CD4-positive, CD25-positive, alpha-beta regulatory T cell (primary cell): ENCODE data around the gene RASGRP3. TPM values are rescaled to one million over a fixed set of nuclear protein-coding genes. Genes with fewer than 3 reads are reported as not detected.

ENCODE experiments used
- ATAC-seq, 2 donors: fragments of 150-1000 bp; cut with Tn5 transposase; one replicate each; pipeline ENCODE4 v1.10.0; 2021; ENCODE audit warnings: low read depth in 2 of 2, moderate number of reproducible peaks in 2 of 2, moderate library complexity in 1 of 2
- DNase-seq, 3 donors: peaks; one replicate each; pipeline versions ENCODE4 v3.0.0 to v3.0.0-alpha.2; 2012 to 2022; ENCODE audit warnings: mixed read lengths in 1 of 3
- H3K27ac ChIP-seq: one replicate; pipeline ENCODE4 v1.7.0; 2013; ENCODE audit warnings: mild to moderate bottlenecking, low read length; ENCODE audit not compliant: insufficient read depth, poor library complexity, severe bottlenecking
- H3K27me3 ChIP-seq: one replicate; pipeline ENCODE4 v1.7.0; 2013; ENCODE audit warnings: low read length; ENCODE audit not compliant: control insufficient read depth, insufficient read depth
- H3K36me3 ChIP-seq: one replicate; pipeline ENCODE4 v1.7.0; 2013; ENCODE audit warnings: mild to moderate bottlenecking, low read length, moderate library complexity; ENCODE audit not compliant: control insufficient read depth, insufficient read depth
- H3K4me1 ChIP-seq: 2 replicates; pipeline ENCODE4 v1.7.0; 2013; ENCODE audit warnings: mild to moderate bottlenecking, low read length; ENCODE audit not compliant: insufficient read depth, control insufficient read depth, poor library complexity, severe bottlenecking
- H3K4me3 ChIP-seq: one replicate; pipeline ENCODE4 v1.7.0; 2013; ENCODE audit warnings: low read depth, mild to moderate bottlenecking, low read length, moderate library complexity
- H3K9me3 ChIP-seq, 2 experiments: 1 replicate in 1 of 2; 2 replicates in 1 of 2; pipeline ENCODE4 v1.7.0; 2013; ENCODE audit warnings: low read length in 2 of 2, mild to moderate bottlenecking in 1 of 2, moderate library complexity in 1 of 2; ENCODE audit not compliant: control insufficient read depth in 2 of 2
- H3K27ac Mint-ChIP-seq, 3 donors: one replicate each; pipeline ENCODE4 v1.8.0; 2020 to 2022; ENCODE audit warnings: mild to moderate bottlenecking in 3 of 3, mixed read lengths in 3 of 3, moderate library complexity in 2 of 3
- H3K27me3 Mint-ChIP-seq: one replicate; pipeline ENCODE4 v1.8.0; 2022; ENCODE audit warnings: mild to moderate bottlenecking, mixed read lengths
- H3K36me3 Mint-ChIP-seq: one replicate; pipeline ENCODE4 v1.8.0; 2020; ENCODE audit warnings: mixed read lengths
- H3K4me1 Mint-ChIP-seq, 4 donors: one replicate each; pipeline ENCODE4 v1.8.0; 2020 to 2022; ENCODE audit warnings: mixed read lengths in 4 of 4, mild to moderate bottlenecking in 1 of 4
- H3K4me3 Mint-ChIP-seq, 4 donors: one replicate each; pipeline ENCODE4 v1.8.0; 2020 to 2022; ENCODE audit warnings: mild to moderate bottlenecking in 4 of 4, mixed read lengths in 4 of 4, moderate library complexity in 3 of 4
- H3K9me3 Mint-ChIP-seq, 7 donors: one replicate each; pipeline ENCODE4 v1.8.0; 2020 to 2022; ENCODE audit warnings: mixed read lengths in 7 of 7, mild to moderate bottlenecking in 3 of 7, moderate library complexity in 2 of 7
- polyA plus RNA-seq, 4 donors: library from polyadenylated mRNA; unstranded; fragments of 300-500 nt; fragmentation: Illumina TruSeq; gene quantifications; one replicate each; pipeline ENCODE4 v1.2.3, GENCODE V29; 2021
- total RNA-seq: library from RNA; stranded (reverse); gene quantifications from one replicate; pipeline ENCODE4 v1.2.3, GENCODE V29; 2022

The RASGRP3 gene
- total and polyA plus RNA-seq, 5 donors from 2014 or later, result 2.8 to 9.1 (median 4.8) TPM

- Histone ChIP-seq H3K36me3 (no peaks in the 10 kb centered on the region), H3K27me3 (peaks cover 2% of the 10 kb centered on the region), H3K4me1 (no peaks in the 10 kb centered on the region), H3K27ac (no peak overlapping the region), H3K9me3 (peaks cover 0 to 3% of the 10 kb centered on the region in 2 experiments), H3K4me3 (no peak overlapping the region)
- Mint-ChIP-seq H3K4me3 (no peak overlapping the region), H3K36me3 (no peaks in the 10 kb centered on the region), H3K4me1 (no peaks in the 10 kb centered on the region), H3K27me3 (peaks cover 25% of the 10 kb centered on the region), H3K27ac (no peak overlapping the region), H3K9me3 (peaks cover 0 to 16% (median 5%) of the 10 kb centered on the region in 7 donors)
- ATAC-seq, result no peak
- no peak for DNase-seq
These were observed 28.1 kb upstream of the RASGRP3 start for GRCh38 chr2:33448220-33448899.

GRCh38 chr2:33451214-33451613 lies 25.2 kb upstream of the RASGRP3 start:
- H3K36me3 ChIP-seq, result no peaks in the 10 kb centered on the region
- H3K4me1 ChIP-seq, result no peaks in the 10 kb centered on the region
- Mint-ChIP-seq H3K27me3 (peaks cover 22% of the 10 kb centered on the region), H3K4me1 (no peaks in the 10 kb centered on the region), H3K36me3 (peaks cover 3% of the 10 kb centered on the region), H3K9me3 (peaks cover 2 to 16% (median 6%) of the 10 kb centered on the region in 7 donors), H3K27ac (no peak overlapping the region), H3K4me3 (peak overlapping the region in 1 of 4 donors; percentile 70)
- peaks cover 3% of the 10 kb centered on the region for H3K27me3 ChIP-seq
- ATAC-seq (no peak), DNase-seq (no peak)
- H3K4me3 ChIP-seq, result no peak overlapping the region
- H3K27ac ChIP-seq, result no peak overlapping the region
- H3K9me3 ChIP-seq, result peaks cover 0 to 3% of the 10 kb centered on the region in 2 experiments

- Mint-ChIP-seq H3K27me3 (peaks cover 22% of the 10 kb centered on the region), H3K36me3 (peaks cover 3% of the 10 kb centered on the region), H3K4me3 (no peak overlapping the region), H3K4me1 (no peaks in the 10 kb centered on the region), H3K9me3 (peaks cover 2 to 16% (median 6%) of the 10 kb centered on the region in 7 donors), H3K27ac (no peak overlapping the region)
- Histone ChIP-seq H3K4me3 (no peak overlapping the region), H3K9me3 (peaks cover 0 to 3% of the 10 kb centered on the region in 2 experiments), H3K4me1 (no peaks in the 10 kb centered on the region), H3K27me3 (peaks cover 3% of the 10 kb centered on the region), H3K27ac (no peak overlapping the region), H3K36me3 (no peaks in the 10 kb centered on the region)
- ATAC-seq (no peak), DNase-seq (no peak)
These were observed 24.6 kb upstream of the RASGRP3 start for GRCh38 chr2:33451825-33452224.

- Mint-ChIP-seq H3K4me1 (no peaks in the 10 kb centered on the region), H3K4me3 (no peak overlapping the region), H3K9me3 (peaks cover 2 to 16% (median 6%) of the 10 kb centered on the region in 7 donors), H3K27me3 (peaks cover 22% of the 10 kb centered on the region), H3K27ac (no peak overlapping the region), H3K36me3 (peaks cover 3% of the 10 kb centered on the region)
- ATAC-seq, result no peak
- Histone ChIP-seq H3K4me3 (no peak overlapping the region), H3K27ac (no peak overlapping the region), H3K27me3 (peaks cover 3% of the 10 kb centered on the region), H3K4me1 (no peaks in the 10 kb centered on the region), H3K36me3 (no peaks in the 10 kb centered on the region), H3K9me3 (peaks cover 0 to 3% of the 10 kb centered on the region in 2 experiments)
- DNase-seq, result no peak
These were observed 23.9 kb upstream of the RASGRP3 start for GRCh38 chr2:33452545-33452944.

- Histone ChIP-seq H3K4me3 (no peak overlapping the region), H3K9me3 (peaks cover 0 to 3% of the 10 kb centered on the region in 2 experiments), H3K4me1 (no peaks in the 10 kb centered on the region), H3K27me3 (peaks cover 3% of the 10 kb centered on the region), H3K27ac (no peak overlapping the region), H3K36me3 (no peaks in the 10 kb centered on the region)
- peaks cover 3% of the 10 kb centered on the region for H3K36me3 Mint-ChIP-seq
- H3K9me3 Mint-ChIP-seq, result peaks cover 2 to 16% (median 6%) of the 10 kb centered on the region in 7 donors
- no peak overlapping the region for H3K4me3 Mint-ChIP-seq
- no peak for ATAC-seq
- no peaks in the 10 kb centered on the region for H3K4me1 Mint-ChIP-seq
- H3K27ac Mint-ChIP-seq, result no peak overlapping the region
- DNase-seq, result no peak
- peaks cover 22% of the 10 kb centered on the region for H3K27me3 Mint-ChIP-seq
These were observed 22.5 kb upstream of the RASGRP3 start for GRCh38 chr2:33453905-33454479.

GRCh38 chr2:33457556-33458247 lies 18.7 kb upstream of the RASGRP3 start:
- DNase-seq (no peak), ATAC-seq (no peak)
- H3K27ac Mint-ChIP-seq, result no peak overlapping the region
- H3K27ac ChIP-seq, result no peak overlapping the region
- H3K4me3 ChIP-seq, result no peak overlapping the region
- no peaks in the 10 kb centered on the region for H3K4me1 Mint-ChIP-seq
- peaks cover 3% of the 10 kb centered on the region for H3K36me3 Mint-ChIP-seq
- peaks cover 0 to 6% (median 3%) of the 10 kb centered on the region in 7 donors for H3K9me3 Mint-ChIP-seq
- peaks cover 3% of the 10 kb centered on the region for H3K27me3 ChIP-seq
- H3K27me3 Mint-ChIP-seq, result peaks cover 16% of the 10 kb centered on the region
- H3K4me1 ChIP-seq, result no peaks in the 10 kb centered on the region
- H3K36me3 ChIP-seq, result no peaks in the 10 kb centered on the region
- no peak overlapping the region for H3K4me3 Mint-ChIP-seq
- H3K9me3 ChIP-seq, result no peaks in the 10 kb centered on the region

- H3K4me3 ChIP-seq, result no peak overlapping the region
- H3K9me3 Mint-ChIP-seq, result peaks cover 0 to 5% (median 1%) of the 10 kb centered on the region in 7 donors
- no peaks in the 10 kb centered on the region for H3K36me3 ChIP-seq
- peaks cover 11% of the 10 kb centered on the region for H3K27me3 Mint-ChIP-seq
- no peaks in the 10 kb centered on the region for H3K4me1 ChIP-seq
- H3K27me3 ChIP-seq, result peaks cover 1% of the 10 kb centered on the region
- no peaks in the 10 kb centered on the region for H3K4me1 Mint-ChIP-seq
- H3K9me3 ChIP-seq, result no peaks in the 10 kb centered on the region
- ATAC-seq (no peak), DNase-seq (no peak)
- peaks cover 3% of the 10 kb centered on the region for H3K36me3 Mint-ChIP-seq
- H3K27ac Mint-ChIP-seq, result no peak overlapping the region
- H3K4me3 Mint-ChIP-seq, result no peak overlapping the region
- no peak overlapping the region for H3K27ac ChIP-seq
These were observed 18.1 kb upstream of the RASGRP3 start for GRCh38 chr2:33458248-33458819.
